ENCODE data around the gene WSCD1.

The WSCD1 gene

GRCh38 chr17:6057562-6057961 lies 12.6 kb upstream of the WSCD1 start:
- no peak for DNase-seq (ENCODE audit: low read depth, low spot score)
- no peak overlapping the region for H3K27ac ChIP-seq

GRCh38 chr17:6059406-6059805 lies 10.8 kb upstream of the WSCD1 start:
- no peak for DNase-seq (ENCODE audit: low read depth, low spot score)
- H3K27ac ChIP-seq: no peak overlapping the region

GRCh38 chr17:6061290-6061689 lies 8.9 kb upstream of the WSCD1 start:
- DNase-seq (ENCODE audit: low read depth, low spot score): no peak
- no peak overlapping the region for H3K27ac ChIP-seq

- DNase-seq (ENCODE audit: low read depth, low spot score): no peak
Observed at GRCh38 chr17:6064868-6065267, 5.3 kb upstream of the WSCD1 start.

GRCh38 chr17:6065351-6065750 lies 4.8 kb upstream of the WSCD1 start:
- H3K27ac ChIP-seq: no peak overlapping the region
- no peak for DNase-seq (ENCODE audit: low read depth, low spot score)

More at GRCh38 chr17:6064868-6065267, 5.3 kb upstream of the WSCD1 start:
- H3K27ac ChIP-seq: no peak overlapping the region

GRCh38 chr17:6066183-6066948 lies 3.8 kb upstream of the WSCD1 start:
- H3K27ac ChIP-seq: no peak overlapping the region
- no peak for DNase-seq (ENCODE audit: low read depth, low spot score)

GRCh38 chr17:6067060-6067459 lies 3.1 kb upstream of the WSCD1 start:
- DNase-seq (ENCODE audit: low read depth, low spot score): no peak
- H3K27ac ChIP-seq: no peak overlapping the region

GRCh38 chr17:6070430-6070912 lies 292 bp downstream of the WSCD1 start:
- no peak for DNase-seq (ENCODE audit: low read depth, low spot score)
- H3K27ac ChIP-seq: no peak overlapping the region

- no peak for DNase-seq (ENCODE audit: low read depth, low spot score)
- no peak overlapping the region for H3K27ac ChIP-seq
Observed at GRCh38 chr17:6070913-6071511, 833 bp downstream of the WSCD1 start.

- H3K27ac ChIP-seq: no peak overlapping the region
- no peak for DNase-seq (ENCODE audit: low read depth, low spot score)
Observed at GRCh38 chr17:6071528-6072065, 1.4 kb downstream of the WSCD1 start.

GRCh38 chr17:6072157-6072556 lies 2.0 kb downstream of the WSCD1 start:
- DNase-seq (ENCODE audit: low read depth, low spot score): no peak
- H3K27ac ChIP-seq: no peak overlapping the region

GRCh38 chr17:6072611-6073010 lies 2.4 kb downstream of the WSCD1 start:
- H3K27ac ChIP-seq: no peak overlapping the region
- no peak for DNase-seq (ENCODE audit: low read depth, low spot score)

GRCh38 chr17:6073620-6074019 lies 3.4 kb downstream of the WSCD1 start:
- no peak overlapping the region for H3K27ac ChIP-seq
- DNase-seq (ENCODE audit: low read depth, low spot score): no peak

GRCh38 chr17:6075050-6075449 lies 4.9 kb downstream of the WSCD1 start:
- H3K27ac ChIP-seq: no peak overlapping the region
- DNase-seq (ENCODE audit: low read depth, low spot score): no peak

GRCh38 chr17:6075845-6076244 lies 5.7 kb downstream of the WSCD1 start:
- no peak for DNase-seq (ENCODE audit: low read depth, low spot score)
- H3K27ac ChIP-seq: no peak overlapping the region

GRCh38 chr17:6077752-6078151 lies 7.6 kb downstream of the WSCD1 start:
- H3K27ac ChIP-seq: no peak overlapping the region

GRCh38 chr17:6078458-6078871 lies 8.3 kb downstream of the WSCD1 start:
- no peak for DNase-seq (ENCODE audit: low read depth, low spot score)
- no peak overlapping the region for H3K27ac ChIP-seq

More at GRCh38 chr17:6077752-6078151, 7.6 kb downstream of the WSCD1 start:
- no peak for DNase-seq (ENCODE audit: low read depth, low spot score)

- H3K27ac ChIP-seq: no peak overlapping the region
- DNase-seq (ENCODE audit: low read depth, low spot score): no peak
Observed at GRCh38 chr17:6079155-6079888, 9.1 kb downstream of the WSCD1 start.

GRCh38 chr17:6079960-6080359 lies 9.8 kb downstream of the WSCD1 start:
- H3K27ac ChIP-seq: no peak overlapping the region

GRCh38 chr17:6080711-6081430 lies 10.7 kb downstream of the WSCD1 start:
- H3K27ac ChIP-seq: no peak overlapping the region
- DNase-seq (ENCODE audit: low read depth, low spot score): no peak

More at GRCh38 chr17:6079960-6080359, 9.8 kb downstream of the WSCD1 start:
- no peak for DNase-seq (ENCODE audit: low read depth, low spot score)
